Activated CD4-positive, alpha-beta T cell treated with anti-CD3 and anti-CD28 coated beads, Interleukin-2, amount 50 U/mL, for 4 hours (primary cell): ENCODE results near the gene TRABD.
A peak's percentile ranks its signal among the peaks of the same experiment; 100 is the strongest.
"Not testable (repeated sequence)": the region's sequence is repeated elsewhere in the genome, so short reads cannot be mapped to it uniquely, and the experiment has no call there.

ENCODE experiments used
- DNase-seq, 2 experiments: peaks; one replicate each; pipeline ENCODE4 v3.0.0-alpha.2; 2020

Gene TRABD

GRCh38 chr22:50185375-50186087 is at the start of gene TRABD:
TRABD (plus strand) TSS chr22:50185913; CDS start chr22:50193061, 7,148 bp downstream.
- DNase-seq = peak; percentile 80 to 86

- DNase-seq = no peak
Observed at GRCh38 chr22:50136581-50137015, 49.1 kb upstream of the TRABD start.

- not testable (repeated sequence) for DNase-seq
Observed at GRCh38 chr22:50137277-50137676, 48.4 kb upstream of the TRABD start.

- no peak for DNase-seq
Observed at GRCh38 chr22:50138041-50138440, 47.7 kb upstream of the TRABD start.

- DNase-seq = no peak
Observed at GRCh38 chr22:50138988-50139387, 46.7 kb upstream of the TRABD start.

- DNase-seq = no peak
Observed at GRCh38 chr22:50139843-50140415, 45.8 kb upstream of the TRABD start.

- no peak for DNase-seq
Observed at GRCh38 chr22:50140615-50141014, 45.1 kb upstream of the TRABD start.

- DNase-seq = no peak
Observed at GRCh38 chr22:50141462-50141861, 44.3 kb upstream of the TRABD start.

GRCh38 chr22:50141891-50142363 is 43.8 kb upstream of the TRABD start:
- no peak for DNase-seq

GRCh38 chr22:50143096-50143495 is 42.6 kb upstream of the TRABD start:
- no peak for DNase-seq

- DNase-seq = no peak
Observed at GRCh38 chr22:50144005-50144614, 41.6 kb upstream of the TRABD start.

GRCh38 chr22:50145721-50146438 is 39.8 kb upstream of the TRABD start:
- no peak for DNase-seq

GRCh38 chr22:50146439-50147238 is 39.1 kb upstream of the TRABD start:
- DNase-seq = no peak

- DNase-seq = not testable (repeated sequence)
Observed at GRCh38 chr22:50147258-50148165, 38.2 kb upstream of the TRABD start.

- no peak for DNase-seq
Observed at GRCh38 chr22:50148166-50148500, 37.6 kb upstream of the TRABD start.

- peak; percentile 69 to 70 for DNase-seq
Observed at GRCh38 chr22:50148991-50149721, 36.6 kb upstream of the TRABD start.

GRCh38 chr22:50150161-50151129 is 35.3 kb upstream of the TRABD start:
- DNase-seq = no peak

- DNase-seq = no peak
Observed at GRCh38 chr22:50151571-50152537, 33.9 kb upstream of the TRABD start.
